ENCODE results near the gene RBM20.
"Not testable (repeated sequence)": the region's sequence is repeated elsewhere in the genome, so short reads cannot be mapped to it uniquely, and the experiment has no call there.

- not testable (repeated sequence) for TF ChIP-seq CTCF (IDR thresholded peaks at IDR 0.05); BHLHE40 (IDR thresholded peaks at IDR 0.05; ENCODE audit: low read depth, low read length); BCL3 (IDR thresholded peaks at IDR 0.05); RAD21 (conservative IDR thresholded peaks at IDR 0.05 in 1 of 2, IDR thresholded peaks at IDR 0.05 in 1 of 2); TP53 (CRISPR knock-in tag; IDR thresholded peaks at IDR 0.05); HDAC2 (IDR thresholded peaks at IDR 0.05); ELK1 (IDR thresholded peaks at IDR 0.05; ENCODE audit: low read depth, low read length); CHD2 (IDR thresholded peaks at IDR 0.05; ENCODE audit: low read length, partially characterized antibody); USF2 (IDR thresholded peaks at IDR 0.05)
Observed at GRCh38 chr10:110767601-110768000, 123.5 kb downstream of the RBM20 start.

Measured in A549 (cell line).